Measurements from ENCODE around the gene PDE6C.

PDE6C gene

DNA sequence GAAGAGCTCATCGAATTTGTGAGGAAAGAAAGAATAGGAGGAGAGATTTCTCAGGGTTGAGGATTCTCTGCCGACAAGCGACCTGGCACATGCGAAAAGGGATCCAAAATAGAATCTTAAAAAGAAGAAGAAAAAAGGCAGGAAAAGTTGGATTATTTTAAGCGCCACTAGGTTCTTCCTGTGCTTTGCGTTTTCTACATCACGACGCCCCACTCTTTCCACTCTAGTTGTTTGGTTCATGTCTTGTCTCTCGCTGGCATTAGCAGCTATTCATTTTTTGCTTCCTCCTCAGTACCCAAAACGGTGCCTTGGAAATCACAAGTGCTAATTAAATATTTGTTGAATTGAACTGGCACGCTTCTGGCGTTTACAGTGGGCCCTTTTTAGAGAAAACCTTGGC is 90.7 kb downstream of the PDE6C start:
- DNase-seq (ENCODE audit: low spot score) = peak; percentile 43

DNA sequence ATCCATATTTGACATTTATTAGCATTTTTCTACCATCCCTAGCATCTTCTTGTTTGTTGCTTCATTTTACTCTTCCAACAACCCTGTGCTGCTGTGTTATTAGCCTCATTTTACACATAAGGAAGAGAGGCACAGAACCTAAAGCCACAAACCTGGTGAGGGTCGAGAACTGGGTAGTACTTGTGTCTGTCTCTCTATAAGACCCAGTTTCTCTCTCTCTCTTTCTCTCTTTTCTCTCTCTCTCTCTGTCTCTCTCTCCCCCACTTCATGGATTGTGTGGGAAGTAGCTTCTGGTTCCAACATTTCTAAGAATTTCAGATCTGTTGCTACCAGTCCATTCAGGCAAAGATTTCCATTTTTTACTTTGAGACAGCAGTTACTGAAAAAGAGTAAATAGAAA is 91.5 kb downstream of the PDE6C start:
- DNase-seq (ENCODE audit: low spot score) = no peak

DNA sequence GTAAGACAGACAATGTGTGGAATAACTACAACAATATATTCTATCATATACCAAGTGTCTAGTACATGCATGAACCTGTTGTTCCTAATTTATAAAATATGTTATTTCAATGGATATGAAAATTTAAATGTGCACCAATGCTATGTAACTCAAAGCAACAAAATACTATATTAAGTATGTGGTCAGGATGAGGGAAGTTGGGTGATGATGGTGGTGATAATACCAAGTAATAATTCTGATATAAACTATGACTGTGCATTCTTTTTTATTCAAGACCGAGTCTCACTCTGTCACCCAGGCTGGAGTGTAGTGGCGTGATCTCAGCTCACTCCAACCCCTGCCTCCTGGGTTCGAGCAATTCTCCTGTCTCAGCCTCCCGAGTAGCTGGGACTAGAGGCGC is 92.1 kb downstream of the PDE6C start:
- no peak for DNase-seq (ENCODE audit: low spot score)

DNA sequence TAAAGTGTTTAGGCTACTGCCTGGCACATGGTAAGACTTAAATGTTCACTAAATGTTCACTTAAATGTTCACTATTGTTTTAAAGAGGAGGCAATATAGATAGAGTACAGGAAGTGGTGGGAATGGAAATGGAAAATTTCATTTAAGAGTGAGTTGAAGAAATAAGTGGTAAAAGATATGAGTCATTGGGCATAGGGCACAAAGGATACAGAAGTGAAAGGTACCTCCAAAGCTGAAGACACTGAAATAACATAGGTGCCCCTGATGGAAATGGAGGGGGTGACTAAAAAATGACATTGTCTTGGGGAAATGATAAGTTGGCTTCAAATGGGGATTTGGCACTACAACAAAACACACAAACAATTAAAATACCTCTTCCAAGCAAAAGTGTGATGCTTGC is 95.3 kb downstream of the PDE6C start:
- DNase-seq (ENCODE audit: low spot score) = no peak

DNA sequence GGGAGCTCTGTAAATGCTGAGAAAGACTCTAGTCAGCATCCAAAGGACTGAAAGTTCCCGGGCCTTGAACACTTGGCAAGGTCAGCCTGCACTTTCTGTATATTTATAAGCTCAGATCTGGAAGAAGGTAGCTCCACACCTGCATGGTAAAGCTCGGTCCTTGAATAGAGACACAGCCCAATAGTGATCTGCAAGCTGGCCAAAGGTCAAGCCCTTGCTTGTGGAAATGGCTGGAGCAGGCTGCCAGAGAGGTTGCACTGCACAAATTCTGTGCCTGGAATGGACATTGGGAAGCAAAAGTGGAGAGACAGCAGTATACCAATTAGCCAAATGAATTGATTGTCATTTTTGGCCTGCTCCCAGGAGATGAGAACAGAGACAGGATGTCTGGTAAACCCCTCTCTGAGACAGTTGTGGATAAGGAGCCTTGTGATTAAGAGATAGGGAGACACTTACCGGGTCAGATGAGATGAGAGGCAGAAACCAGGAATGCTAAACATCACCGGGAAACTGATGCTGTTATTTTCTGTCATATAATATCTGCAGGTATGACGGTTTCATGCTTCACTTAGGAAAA is 98.1 kb downstream of the PDE6C start:
- DNase-seq (ENCODE audit: low spot score) = no peak

DNA sequence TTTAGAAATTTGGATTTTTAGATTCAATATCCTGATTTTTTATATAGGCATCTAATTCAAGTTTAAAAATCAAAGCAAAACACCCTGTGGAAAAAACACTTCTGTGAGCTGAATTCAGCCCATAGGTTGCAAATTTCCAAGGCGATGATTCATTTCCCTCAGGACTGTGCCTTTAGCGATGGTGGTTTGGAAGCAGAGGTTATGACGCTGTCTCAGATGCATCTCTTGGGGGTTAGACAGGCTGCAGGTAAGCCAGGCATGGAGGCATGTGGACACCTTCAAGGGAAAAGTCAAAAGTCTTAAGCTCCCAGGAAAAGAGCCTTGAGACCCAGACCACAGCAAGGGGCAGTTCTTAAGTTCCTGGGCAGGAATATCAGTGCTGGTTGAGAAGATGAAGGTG is 99.6 kb downstream of the PDE6C start:
- no peak for DNase-seq (ENCODE audit: low spot score)

DNA sequence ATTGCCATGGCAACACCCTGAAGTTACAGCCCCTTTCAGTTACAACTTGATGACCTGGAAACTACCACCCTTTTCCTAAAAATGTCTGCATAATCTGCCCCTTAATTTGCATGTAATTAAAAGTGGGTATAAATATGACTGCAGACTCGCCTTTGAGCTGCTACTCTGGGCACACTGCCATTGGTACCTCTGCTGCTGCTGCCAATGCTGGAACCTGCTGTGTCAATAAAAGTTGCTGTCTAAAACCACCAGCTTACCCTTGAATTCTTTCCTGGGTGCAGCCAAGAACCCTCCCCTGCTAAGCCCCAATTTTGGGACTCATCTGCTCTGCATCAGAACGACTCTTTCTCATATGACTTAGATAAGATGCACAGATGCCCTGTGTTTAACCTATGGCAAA is 100.3 kb downstream of the PDE6C start:
- peak; percentile 7 for DNase-seq (ENCODE audit: low spot score)

DNA sequence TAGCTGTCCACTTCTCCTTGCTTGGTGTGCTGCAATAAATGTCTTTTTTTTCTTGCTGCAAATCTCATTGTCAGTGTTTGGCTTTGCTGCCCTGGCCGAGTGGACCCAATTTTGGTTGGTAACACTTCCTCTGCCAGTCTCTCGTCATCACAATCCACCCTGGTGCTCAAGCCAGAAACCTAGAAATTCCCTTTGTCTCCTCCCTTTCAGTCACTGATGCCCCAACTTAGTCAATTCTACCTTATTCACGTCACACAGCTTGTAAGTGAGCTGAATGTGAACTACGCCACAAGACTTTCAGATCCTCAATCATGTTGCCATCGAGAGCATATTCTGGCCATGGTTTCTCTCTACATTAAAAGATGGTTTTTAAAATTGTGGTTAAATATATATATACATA is 103.0 kb downstream of the PDE6C start:
- DNase-seq (ENCODE audit: low spot score) = no peak
